ENCODE results near the gene ROM1. TPM values are rescaled to one million over a fixed set of nuclear protein-coding genes. Genes with fewer than 3 reads are reported as not detected.

Gene ROM1
- total RNA-seq, 1 experiment from 2014 or later, result 0.94 TPM

DNA sequence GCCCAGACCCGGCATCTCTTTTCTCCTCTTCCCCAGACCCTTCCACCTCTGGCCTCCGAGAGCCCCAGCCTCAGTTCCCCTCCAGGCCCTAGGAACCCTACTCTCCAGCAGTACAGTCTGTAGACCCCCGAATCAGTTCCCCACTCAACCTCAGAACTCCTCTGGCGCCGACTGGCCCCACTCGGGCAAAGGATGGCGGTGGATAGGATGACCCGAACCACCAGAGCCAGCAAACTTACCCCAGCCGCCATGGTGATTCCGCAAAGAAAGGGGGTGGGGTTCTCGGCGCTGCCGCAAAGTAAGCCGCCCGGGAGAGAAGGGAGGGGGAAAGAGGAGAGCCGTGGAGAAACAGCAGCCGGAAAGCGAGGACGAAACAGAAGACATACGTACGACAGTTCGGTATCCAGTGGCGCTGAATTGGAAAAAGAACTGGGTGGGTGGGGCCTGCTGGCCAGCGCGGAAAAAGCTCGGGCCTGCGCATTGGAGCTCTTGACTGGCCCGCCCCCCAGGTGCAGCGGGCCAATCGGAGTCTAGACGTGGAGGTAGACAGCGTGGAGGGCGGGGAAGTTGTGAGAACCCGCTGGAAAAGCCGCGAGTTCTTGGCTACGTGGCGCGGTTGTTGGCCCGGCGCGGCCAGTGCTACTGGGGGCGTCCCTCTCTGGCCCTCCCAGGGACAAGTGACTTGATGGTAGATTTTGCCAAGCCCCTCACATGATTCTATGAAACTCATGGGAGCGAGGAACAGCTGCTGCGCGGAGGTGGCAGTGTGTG, 39.3 kb upstream of the ROM1 start, which contains the start of gene EEF1G (continued):
- TF ChIP-seq, protein P1, sequence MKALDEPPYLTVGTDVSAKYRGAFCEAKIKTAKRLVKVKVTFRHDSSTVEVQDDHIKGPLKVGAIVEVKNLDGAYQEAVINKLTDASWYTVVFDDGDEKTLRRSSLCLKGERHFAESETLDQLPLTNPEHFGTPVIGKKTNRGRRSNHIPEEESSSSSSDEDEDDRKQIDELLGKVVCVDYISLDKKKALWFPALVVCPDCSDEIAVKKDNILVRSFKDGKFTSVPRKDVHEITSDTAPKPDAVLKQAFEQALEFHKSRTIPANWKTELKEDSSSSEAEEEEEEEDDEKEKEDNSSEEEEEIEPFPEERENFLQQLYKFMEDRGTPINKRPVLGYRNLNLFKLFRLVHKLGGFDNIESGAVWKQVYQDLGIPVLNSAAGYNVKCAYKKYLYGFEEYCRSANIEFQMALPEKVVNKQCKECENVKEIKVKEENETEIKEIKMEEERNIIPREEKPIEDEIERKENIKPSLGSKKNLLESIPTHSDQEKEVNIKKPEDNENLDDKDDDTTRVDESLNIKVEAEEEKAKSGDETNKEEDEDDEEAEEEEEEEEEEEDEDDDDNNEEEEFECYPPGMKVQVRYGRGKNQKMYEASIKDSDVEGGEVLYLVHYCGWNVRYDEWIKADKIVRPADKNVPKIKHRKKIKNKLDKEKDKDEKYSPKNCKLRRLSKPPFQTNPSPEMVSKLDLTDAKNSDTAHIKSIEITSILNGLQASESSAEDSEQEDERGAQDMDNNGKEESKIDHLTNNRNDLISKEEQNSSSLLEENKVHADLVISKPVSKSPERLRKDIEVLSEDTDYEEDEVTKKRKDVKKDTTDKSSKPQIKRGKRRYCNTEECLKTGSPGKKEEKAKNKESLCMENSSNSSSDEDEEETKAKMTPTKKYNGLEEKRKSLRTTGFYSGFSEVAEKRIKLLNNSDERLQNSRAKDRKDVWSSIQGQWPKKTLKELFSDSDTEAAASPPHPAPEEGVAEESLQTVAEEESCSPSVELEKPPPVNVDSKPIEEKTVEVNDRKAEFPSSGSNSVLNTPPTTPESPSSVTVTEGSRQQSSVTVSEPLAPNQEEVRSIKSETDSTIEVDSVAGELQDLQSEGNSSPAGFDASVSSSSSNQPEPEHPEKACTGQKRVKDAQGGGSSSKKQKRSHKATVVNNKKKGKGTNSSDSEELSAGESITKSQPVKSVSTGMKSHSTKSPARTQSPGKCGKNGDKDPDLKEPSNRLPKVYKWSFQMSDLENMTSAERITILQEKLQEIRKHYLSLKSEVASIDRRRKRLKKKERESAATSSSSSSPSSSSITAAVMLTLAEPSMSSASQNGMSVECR (CRISPR knock-in tag; IDR thresholded peaks at IDR 0.05; ENCODE audit: borderline replicate concordance), result peak; percentile 44; the same call in 1 of the 2 replicates
- TF ChIP-seq CREB1 (CRISPR knock-in tag; IDR thresholded peaks at IDR 0.05) (no peak), RORB (CRISPR knock-in tag; IDR thresholded peaks at IDR 0.05) (no peak), ZNF423 (CRISPR knock-in tag; IDR thresholded peaks at IDR 0.05) (no peak), ZNF232 (CRISPR knock-in tag; IDR thresholded peaks at IDR 0.05) (peak; percentile 11; the same call in 1 of the 2 replicates), TEAD1 (CRISPR knock-in tag; IDR thresholded peaks at IDR 0.05) (0 out of 2 replicates have a peak, but pooled peaks have one; percentile 14), ZNF138 (CRISPR knock-in tag; conservative IDR thresholded peaks at IDR 0.05) (no peak), ZNF671 (CRISPR knock-in tag; IDR thresholded peaks at IDR 0.05) (no peak), CREM (CRISPR knock-in tag; IDR thresholded peaks at IDR 0.05) (peak; percentile 67), SMAD3 (CRISPR knock-in tag; IDR thresholded peaks at IDR 0.05; ENCODE audit: borderline replicate concordance) (no peak), MYBL2 (CRISPR knock-in tag; IDR thresholded peaks at IDR 0.05) (peak; percentile 12; the same call in 1 of the 2 replicates), GRHL2 (CRISPR knock-in tag; IDR thresholded peaks at IDR 0.05; ENCODE audit: insufficient replicate concordance, severe bottlenecking) (no peak), PRRX2 (CRISPR knock-in tag; IDR thresholded peaks at IDR 0.05) (0 out of 2 replicates have a peak, but pooled peaks have one; percentile 64), NR2C2 (CRISPR knock-in tag; IDR thresholded peaks at IDR 0.05) (no peak), ZNF416 (CRISPR knock-in tag; IDR thresholded peaks at IDR 0.05) (no peak; the same call in 1 of the 2 replicates), NFE2L1 (CRISPR knock-in tag; IDR thresholded peaks at IDR 0.05) (no peak)
- TF ChIP-seq, protein P2, sequence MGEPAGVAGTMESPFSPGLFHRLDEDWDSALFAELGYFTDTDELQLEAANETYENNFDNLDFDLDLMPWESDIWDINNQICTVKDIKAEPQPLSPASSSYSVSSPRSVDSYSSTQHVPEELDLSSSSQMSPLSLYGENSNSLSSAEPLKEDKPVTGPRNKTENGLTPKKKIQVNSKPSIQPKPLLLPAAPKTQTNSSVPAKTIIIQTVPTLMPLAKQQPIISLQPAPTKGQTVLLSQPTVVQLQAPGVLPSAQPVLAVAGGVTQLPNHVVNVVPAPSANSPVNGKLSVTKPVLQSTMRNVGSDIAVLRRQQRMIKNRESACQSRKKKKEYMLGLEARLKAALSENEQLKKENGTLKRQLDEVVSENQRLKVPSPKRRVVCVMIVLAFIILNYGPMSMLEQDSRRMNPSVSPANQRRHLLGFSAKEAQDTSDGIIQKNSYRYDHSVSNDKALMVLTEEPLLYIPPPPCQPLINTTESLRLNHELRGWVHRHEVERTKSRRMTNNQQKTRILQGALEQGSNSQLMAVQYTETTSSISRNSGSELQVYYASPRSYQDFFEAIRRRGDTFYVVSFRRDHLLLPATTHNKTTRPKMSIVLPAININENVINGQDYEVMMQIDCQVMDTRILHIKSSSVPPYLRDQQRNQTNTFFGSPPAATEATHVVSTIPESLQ (CRISPR knock-in tag; IDR thresholded peaks at IDR 0.05), result no peak
- TF ChIP-seq, protein P3, sequence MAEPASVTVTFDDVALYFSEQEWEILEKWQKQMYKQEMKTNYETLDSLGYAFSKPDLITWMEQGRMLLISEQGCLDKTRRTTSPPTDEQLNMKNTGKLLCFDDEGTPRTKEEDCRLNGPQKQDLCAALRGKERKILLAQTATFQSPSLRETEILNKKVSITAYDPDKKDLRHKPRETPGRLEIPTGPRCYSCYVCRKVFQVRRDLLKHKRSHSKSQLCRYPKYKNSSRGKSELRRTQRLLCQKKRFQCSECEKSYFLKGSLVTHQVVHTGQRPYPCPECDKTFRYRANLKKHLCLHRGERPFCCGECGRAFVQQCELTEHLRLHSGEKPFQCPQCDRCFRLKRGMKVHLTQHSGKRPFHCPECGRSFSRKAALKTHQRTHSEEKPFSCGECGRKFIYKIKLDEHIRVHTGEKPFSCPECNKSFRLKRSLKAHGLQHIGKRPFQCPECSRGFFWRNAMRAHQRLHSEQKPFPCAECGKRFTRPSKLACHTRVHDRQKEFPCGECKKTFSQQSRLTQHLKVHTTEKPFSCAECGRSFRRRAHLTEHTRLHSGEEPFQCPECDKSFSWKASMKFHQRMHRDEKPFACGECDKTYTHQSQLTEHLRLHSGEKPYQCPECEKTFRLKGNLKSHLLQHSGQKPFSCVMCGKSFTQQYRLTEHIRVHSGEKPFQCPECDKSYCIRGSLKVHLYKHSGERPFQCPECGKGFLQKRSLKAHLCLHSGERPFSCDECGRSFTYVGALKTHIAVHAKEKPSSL (CRISPR knock-in tag; conservative IDR thresholded peaks at IDR 0.05), result no peak

Measured in WTC11 (cell line).